SK-N-SH treated with all-trans-retinoic acid at 6 μM for 48 hours (cell line): Measurements from ENCODE around the gene ZDHHC19.
"Not testable (repeated sequence)": the region's sequence is repeated elsewhere in the genome, so short reads cannot be mapped to it uniquely, and the experiment has no call there.

ENCODE experiments used
- ATAC-seq: fragments of 200-7000 bp; cut with Tn5 transposase; 3 replicates; pipeline ENCODE4 v1.9.1; 2020; ENCODE audit warnings: mild to moderate bottlenecking, moderate library complexity
- ARNTL ChIP-seq: fragments of 450-650 bp; formaldehyde crosslinking; IDR thresholded peaks from 2 replicates; pipeline ENCODE4 v1.5.0; 2020; ENCODE audit warnings: low read depth, mild to moderate bottlenecking, moderate library complexity, borderline replicate concordance
- BACH2 ChIP-seq: fragments of 250-450 bp; sonication (Bioruptor Pico); IDR thresholded peaks from 2 replicates; pipeline ENCODE4 v1.9.0; 2021; ENCODE audit warnings: mild to moderate bottlenecking, borderline replicate concordance
- CSRNP3 ChIP-seq: fragments of 250-450 bp; sonication (Bioruptor Pico); IDR thresholded peaks from 2 replicates; pipeline ENCODE4 v1.5.1; 2021; ENCODE audit warnings: mild to moderate bottlenecking, moderate library complexity
- ESRRG ChIP-seq: fragments of 250-450 bp; sonication (Bioruptor Pico); IDR thresholded peaks from 2 replicates; pipeline ENCODE4 v1.6.1; 2021; ENCODE audit warnings: mild to moderate bottlenecking
- GLIS3 ChIP-seq: fragments of 250-450 bp; sonication (Bioruptor Pico); IDR thresholded peaks from 2 replicates; pipeline ENCODE4 v1.5.0; 2020; ENCODE audit warnings: mild to moderate bottlenecking, moderate library complexity
- ISL1 ChIP-seq: fragments of 250-450 bp; sonication (Bioruptor Pico); IDR thresholded peaks from 2 replicates; pipeline ENCODE4 v2.1.2; 2022; ENCODE audit warnings: mild to moderate bottlenecking, moderate library complexity
- PPARA ChIP-seq: fragments of 250-450 bp; sonication (Bioruptor Pico); IDR thresholded peaks from 2 replicates; pipeline ENCODE4 v1.5.0; 2020; ENCODE audit warnings: mild to moderate bottlenecking, borderline replicate concordance
- RARB ChIP-seq: fragments of 250-450 bp; sonication (Bioruptor Pico); IDR thresholded peaks from 2 replicates; pipeline ENCODE4 v1.8.0; 2021; ENCODE audit warnings: mild to moderate bottlenecking, moderate library complexity
- SNAI2 ChIP-seq: fragments of 250-450 bp; sonication (Bioruptor Pico); IDR thresholded peaks from 2 replicates; pipeline ENCODE4 v1.5.0; 2020; ENCODE audit warnings: mild to moderate bottlenecking, moderate library complexity
- TOX ChIP-seq: fragments of 250-450 bp; sonication (Bioruptor Pico); IDR thresholded peaks from 2 replicates; pipeline ENCODE4 v1.8.0; 2021; ENCODE audit warnings: mild to moderate bottlenecking, moderate library complexity, borderline replicate concordance
- ZC3H10 ChIP-seq: fragments of 250-450 bp; sonication (Bioruptor Pico); IDR thresholded peaks from 2 replicates; pipeline ENCODE4 v1.5.1; 2021; ENCODE audit warnings: mild to moderate bottlenecking, moderate library complexity
- ZFP3 ChIP-seq: fragments of 250-450 bp; sonication (Bioruptor Pico); IDR thresholded peaks from 2 replicates; pipeline ENCODE4 v1.5.0; 2020; ENCODE audit warnings: mild to moderate bottlenecking, moderate library complexity
- TF ChIP-seq, protein P1 (sequence below): fragments of 250-450 bp; sonication (Bioruptor Pico); IDR thresholded peaks from 2 replicates; pipeline ENCODE4 v1.5.0; 2020; ENCODE audit warnings: mild to moderate bottlenecking, moderate library complexity

ZDHHC19 gene

DNA sequence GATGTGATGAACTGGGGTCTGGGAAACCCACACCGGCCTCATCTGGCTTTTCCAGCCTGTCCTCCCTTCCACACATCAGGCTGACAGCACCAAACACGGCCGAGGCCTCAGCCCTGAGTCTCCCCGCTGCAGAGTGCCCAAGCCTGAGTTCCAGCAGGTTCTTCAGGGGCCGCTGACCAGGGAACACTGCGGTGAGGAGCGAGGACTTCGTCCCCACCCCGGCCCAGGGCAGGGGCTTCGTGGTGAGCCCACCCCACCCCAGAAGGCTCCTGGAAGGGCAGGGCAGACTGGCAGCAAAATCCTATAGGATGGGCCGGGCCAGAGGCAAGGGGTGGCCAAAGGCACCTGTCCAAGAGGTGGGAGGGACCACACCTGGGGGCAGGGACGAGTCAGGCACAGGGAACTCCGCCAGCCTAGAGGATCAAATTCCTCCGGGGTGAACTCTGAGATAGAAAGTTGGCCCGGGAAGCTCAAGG lies 4.9 kb upstream of the ZDHHC19 start, which contains the start of gene SLC51A:
TSS of gene SLC51A (plus strand) at position 446 of the 476 bp plus-strand sequence. CDS start 179 bp downstream, outside the sequence.
- ATAC-seq: no peak

GRCh38 chr3:196215493-196216020 lies 4.4 kb upstream of the ZDHHC19 start:
- TF ChIP-seq RARB (CRISPR knock-in tag): no peak
- TF ChIP-seq PPARA: no peak
- TF ChIP-seq ZFP3 (CRISPR knock-in tag): no peak
- no peak for TF ChIP-seq ESRRG
- no peak for TF ChIP-seq SNAI2 (CRISPR knock-in tag)
- TF ChIP-seq, protein P1, sequence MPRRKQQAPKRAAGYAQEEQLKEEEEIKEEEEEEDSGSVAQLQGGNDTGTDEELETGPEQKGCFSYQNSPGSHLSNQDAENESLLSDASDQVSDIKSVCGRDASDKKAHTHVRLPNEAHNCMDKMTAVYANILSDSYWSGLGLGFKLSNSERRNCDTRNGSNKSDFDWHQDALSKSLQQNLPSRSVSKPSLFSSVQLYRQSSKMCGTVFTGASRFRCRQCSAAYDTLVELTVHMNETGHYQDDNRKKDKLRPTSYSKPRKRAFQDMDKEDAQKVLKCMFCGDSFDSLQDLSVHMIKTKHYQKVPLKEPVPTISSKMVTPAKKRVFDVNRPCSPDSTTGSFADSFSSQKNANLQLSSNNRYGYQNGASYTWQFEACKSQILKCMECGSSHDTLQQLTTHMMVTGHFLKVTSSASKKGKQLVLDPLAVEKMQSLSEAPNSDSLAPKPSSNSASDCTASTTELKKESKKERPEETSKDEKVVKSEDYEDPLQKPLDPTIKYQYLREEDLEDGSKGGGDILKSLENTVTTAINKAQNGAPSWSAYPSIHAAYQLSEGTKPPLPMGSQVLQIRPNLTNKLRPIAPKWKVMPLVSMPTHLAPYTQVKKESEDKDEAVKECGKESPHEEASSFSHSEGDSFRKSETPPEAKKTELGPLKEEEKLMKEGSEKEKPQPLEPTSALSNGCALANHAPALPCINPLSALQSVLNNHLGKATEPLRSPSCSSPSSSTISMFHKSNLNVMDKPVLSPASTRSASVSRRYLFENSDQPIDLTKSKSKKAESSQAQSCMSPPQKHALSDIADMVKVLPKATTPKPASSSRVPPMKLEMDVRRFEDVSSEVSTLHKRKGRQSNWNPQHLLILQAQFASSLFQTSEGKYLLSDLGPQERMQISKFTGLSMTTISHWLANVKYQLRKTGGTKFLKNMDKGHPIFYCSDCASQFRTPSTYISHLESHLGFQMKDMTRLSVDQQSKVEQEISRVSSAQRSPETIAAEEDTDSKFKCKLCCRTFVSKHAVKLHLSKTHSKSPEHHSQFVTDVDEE (CRISPR knock-in tag): no peak
- TF ChIP-seq BACH2 (CRISPR knock-in tag): no peak
- TF ChIP-seq TOX (CRISPR knock-in tag): no peak
- ATAC-seq: no peak

More for the DNA sequence above, 4.9 kb upstream of the ZDHHC19 start, which contains the start of gene SLC51A:
- no peak for TF ChIP-seq ZFP3 (CRISPR knock-in tag)
- no peak for TF ChIP-seq ESRRG
- TF ChIP-seq ISL1 (CRISPR knock-in tag): no peak
- TF ChIP-seq ARNTL (CRISPR knock-in tag): no peak

- no peak for ATAC-seq
- TF ChIP-seq PPARA: no peak
- TF ChIP-seq, protein P1 (CRISPR knock-in tag): no peak
- no peak for TF ChIP-seq ZC3H10 (CRISPR knock-in tag)
- TF ChIP-seq ESRRG: no peak
Observed at GRCh38 chr3:196214783-196215441, 3.7 kb upstream of the ZDHHC19 start.

DNA sequence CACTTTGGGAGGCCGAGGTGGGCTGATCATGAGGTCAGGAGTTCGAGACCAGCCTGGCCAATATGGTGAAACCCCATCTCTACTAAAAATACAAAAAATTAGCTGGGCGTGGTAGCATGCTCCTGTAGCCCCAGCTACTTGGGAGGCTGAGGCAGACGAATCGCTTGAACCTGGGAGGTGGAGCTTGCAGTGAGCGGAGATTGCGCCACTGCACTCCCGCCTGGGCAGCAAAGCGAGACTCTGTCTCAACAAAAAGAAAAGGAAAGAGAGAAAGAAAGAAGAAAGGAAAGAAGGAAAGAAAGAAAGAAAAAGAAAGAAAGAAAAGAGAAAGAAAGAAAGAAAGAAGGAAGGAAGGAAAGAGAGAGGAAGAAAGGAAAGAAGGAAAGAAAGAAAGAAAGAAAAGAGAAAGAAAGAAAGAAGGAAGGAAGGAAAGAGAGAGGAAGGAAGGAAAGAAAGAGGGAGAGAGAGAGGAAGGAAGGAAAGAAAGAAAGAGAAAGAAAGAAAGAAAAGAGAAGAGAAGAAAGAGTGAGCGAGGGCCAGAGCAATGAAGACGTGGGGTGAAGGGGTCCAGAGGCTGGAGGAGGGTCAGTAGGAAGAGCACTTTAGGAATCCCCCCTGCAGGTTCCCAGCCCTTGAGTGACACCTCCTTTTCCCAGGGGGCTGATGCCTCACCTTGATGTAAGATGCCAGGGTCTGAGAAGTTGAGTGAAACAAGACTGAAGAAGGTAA lies 1.1 kb downstream of the ZDHHC19 start:
- not testable (repeated sequence) for ATAC-seq

DNA sequence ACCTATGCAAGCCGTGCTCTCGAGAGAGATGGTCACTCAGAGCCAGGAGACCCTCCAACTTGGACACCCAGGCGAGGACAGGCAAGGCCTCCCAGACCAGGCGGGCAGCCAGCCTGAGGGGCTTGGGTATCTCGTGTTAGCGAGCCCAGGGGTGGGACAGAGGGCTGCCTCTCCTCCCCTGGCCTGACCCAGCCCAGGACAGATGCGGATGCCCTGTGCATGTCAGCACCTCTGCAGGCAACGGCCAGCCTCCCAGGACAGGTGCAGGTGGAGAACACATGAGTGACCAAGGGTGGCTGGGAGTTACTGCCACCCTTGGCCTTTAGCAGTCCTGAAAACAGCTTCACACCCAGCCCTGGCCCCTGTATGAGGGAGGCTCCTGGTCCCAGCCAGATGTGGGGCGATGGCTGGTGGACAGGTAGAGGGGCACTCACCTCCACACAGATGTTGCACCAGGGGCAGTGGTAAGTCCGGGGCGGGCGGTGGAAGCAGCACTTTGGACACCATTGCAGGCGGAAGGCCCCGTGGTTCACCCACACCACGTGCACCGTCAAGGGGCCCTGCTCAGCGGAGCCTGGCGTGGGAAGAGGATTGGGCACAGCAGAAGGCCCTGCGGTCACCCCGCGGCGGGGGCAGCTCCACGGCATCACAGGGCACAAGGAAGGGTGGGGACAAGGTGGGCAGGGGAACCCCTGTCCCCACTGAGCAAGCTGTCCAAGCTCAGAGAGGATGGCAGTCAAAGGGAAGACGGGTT lies 2.1 kb downstream of the ZDHHC19 start:
- ATAC-seq: no peak
- TF ChIP-seq ZFP3 (CRISPR knock-in tag) (no peak), BACH2 (CRISPR knock-in tag) (no peak), TOX (CRISPR knock-in tag) (no peak), SNAI2 (CRISPR knock-in tag) (no peak), ESRRG (no peak), CSRNP3 (CRISPR knock-in tag) (no peak), GLIS3 (CRISPR knock-in tag) (no peak)
